ENCODE results near the gene ALDH8A1. TPM values are rescaled to one million over a fixed set of nuclear protein-coding genes. Genes with fewer than 3 reads are reported as not detected.

The ALDH8A1 gene
- total and polyA plus RNA-seq, 2 of the 13 experiments (the other 11 are each of a cell fraction or from before 2014, with no cell fraction given) = 1.1 to 3.4 TPM

GRCh38 chr6:134894800-134895199, 55.1 kb downstream of the ALDH8A1 start:
- no peak for DNase-seq (ENCODE audit: low spot score)
- Histone ChIP-seq H3K9ac (ENCODE audit: insufficient read depth, low read depth, low read length) (no peak overlapping the region), H3K27me3 (ENCODE audit: control insufficient read depth in 1 of 2, insufficient read depth in 2 of 2, low read length in 2 of 2) (no peaks in the 10 kb centered on the region; a peak in 1 of 5 replicates), H3K4me1 (ENCODE audit: insufficient read depth, low read length) (no peaks in the 10 kb centered on the region), H3K36me3 (replicated peaks in 1 of 2; ENCODE audit: control insufficient read depth in 1 of 2, insufficient read depth in 2 of 2, low read length in 2 of 2) (no peaks in the 10 kb centered on the region), H3K27ac (ENCODE audit: extremely low read length, insufficient read depth, low read length) (no peak overlapping the region), H3K4me2 (ENCODE audit: low read depth, low read length) (no peak overlapping the region), H3K4me3 (replicated peaks in 1 of 3; ENCODE audit: insufficient read depth in 1 of 3, low read depth in 2 of 3, low read length in 3 of 3) (no peak overlapping the region), H3K79me2 (ENCODE audit: insufficient read depth, low read length) (no peaks in the 10 kb centered on the region), H2AFZ (ENCODE audit: low read length) (no peak overlapping the region), H3K9me3 (ENCODE audit: low read length) (no peaks in the 10 kb centered on the region), H4K20me1 (ENCODE audit: insufficient read depth, low read length) (no peaks in the 10 kb centered on the region)
- ChIA-PET POLR2A (no interaction called here), CTCF (ENCODE audit: low intra/inter-chr PET ratio, low total read pairs) (no interaction called here)
- FAIRE-seq = no peak
- BruUV-seq (replicated peaks) = no TSS peak
- WGBS (ENCODE audit: low lambda C conversion rate) = 58% methylated on average over 1 of the region's 1 CpG
- intact Hi-C loops (cut with micrococcal nuclease; ENCODE audit: unreplicated experiment) (no loop called here), in situ Hi-C loops (cut with HindIII; ENCODE audit: extremely low pct_ligation_motif_present, low pct_unique_long_range_greater_than_20kb) (no loop called here)
- ATAC-seq = no peak
- TF ChIP-seq SRSF9 (IDR thresholded peaks at IDR 0.05; ENCODE audit: borderline replicate concordance, insufficient read depth, low read depth, low read length, poor library complexity, severe bottlenecking) (no peak), GATA4 (IDR thresholded peaks at IDR 0.05; ENCODE audit: borderline replicate concordance, low read depth) (no peak), HNF1B (CRISPR knock-in tag; IDR thresholded peaks at IDR 0.05) (no peak), ZFP90 (CRISPR knock-in tag; IDR thresholded peaks at IDR 0.05; ENCODE audit: borderline replicate concordance) (no peak), AHR (CRISPR knock-in tag; IDR thresholded peaks at IDR 0.05) (no peak), MYPOP (CRISPR knock-in tag; IDR thresholded peaks at IDR 0.05) (no peak), MTA3 (CRISPR knock-in tag; IDR thresholded peaks at IDR 0.05) (no peak), ZNF776 (CRISPR knock-in tag; IDR thresholded peaks at IDR 0.05) (no peak), NCOA2 (CRISPR knock-in tag; IDR thresholded peaks at IDR 0.05) (no peak), DPF2 (CRISPR knock-in tag; IDR thresholded peaks at IDR 0.05; ENCODE audit: borderline replicate concordance, low read depth) (no peak), ZNF251 (CRISPR knock-in tag; IDR thresholded peaks at IDR 0.05) (no peak), ZNF569 (CRISPR knock-in tag; IDR thresholded peaks at IDR 0.05; ENCODE audit: borderline replicate concordance) (no peak)

Measured in HepG2 (cell line).